HG02588 (cell line): ENCODE data around the gene CD44.

Experiments used
- ATAC-seq: cut with Tn5 transposase; IDR thresholded peaks from one replicate; pipeline ENCODE4 v1.9.1; 2021; ENCODE audit warnings: mild to moderate bottlenecking, moderate library complexity; ENCODE audit not compliant: unreplicated experiment

The CD44 gene

DNA sequence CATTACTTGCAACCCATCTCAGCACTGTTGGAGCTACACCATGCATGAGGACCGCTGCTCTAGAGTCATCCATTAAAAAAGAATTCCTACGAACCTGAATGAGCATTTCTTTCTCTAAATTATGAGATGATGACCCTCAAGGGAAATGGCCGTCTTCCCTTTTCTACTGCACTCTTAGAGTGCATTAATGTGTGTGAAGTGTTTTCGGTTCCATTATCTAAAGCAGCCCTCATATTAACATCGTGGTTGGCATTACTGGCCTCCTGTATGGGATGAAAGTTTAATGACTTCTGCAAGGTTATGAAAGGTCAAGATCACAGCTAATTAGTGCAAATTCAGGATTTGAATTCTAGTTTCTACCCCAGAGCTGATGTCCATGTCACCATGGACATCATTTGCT, 16.7 kb downstream of the CD44 start:
- no peak for ATAC-seq

GRCh38 chr11:35157814-35158700, 19.1 kb downstream of the CD44 start:
- no peak for ATAC-seq

DNA sequence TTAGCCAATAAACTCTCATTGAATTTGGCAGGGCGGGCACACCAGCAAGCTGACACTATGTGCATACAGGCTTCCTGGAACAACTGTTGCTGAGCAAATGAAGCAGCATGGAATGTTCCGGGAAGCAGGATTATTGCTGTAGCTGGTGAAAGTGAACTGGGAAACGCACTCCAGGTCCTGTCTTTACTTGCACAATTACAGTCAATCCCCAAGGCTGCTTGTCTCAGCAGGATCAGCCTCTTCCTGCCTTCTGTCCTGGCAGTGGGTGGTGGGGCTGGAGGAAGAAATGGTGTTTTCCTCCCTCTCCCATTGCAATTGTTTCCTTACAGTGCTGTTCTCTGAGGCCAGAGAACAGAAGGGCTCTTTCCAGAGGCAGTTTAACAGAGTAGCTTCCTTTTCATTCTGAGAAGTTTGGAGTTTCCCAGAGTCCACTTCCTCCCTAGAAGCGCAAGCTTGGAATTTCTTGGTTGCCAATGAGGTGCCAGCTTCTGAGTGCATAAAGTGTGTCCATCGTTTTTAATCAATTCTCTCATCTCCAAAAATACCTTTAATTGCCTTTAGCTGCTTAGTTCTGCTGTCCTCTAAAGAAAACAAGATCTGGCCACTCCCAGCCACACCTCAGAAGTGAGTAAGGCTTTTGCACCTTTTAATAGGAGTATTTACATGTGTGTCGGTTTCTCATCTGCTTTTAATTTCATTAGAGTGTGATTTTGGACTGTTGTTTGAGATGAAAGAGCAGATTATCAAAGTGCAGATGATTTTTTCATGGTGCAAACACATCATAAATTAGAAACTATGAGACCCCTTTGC, 19.9 kb downstream of the CD44 start:
- ATAC-seq, result no peak

GRCh38 chr11:35160246-35160824, 21.4 kb downstream of the CD44 start:
- ATAC-seq, result no peak

GRCh38 chr11:35160902-35161597, 22.1 kb downstream of the CD44 start:
- ATAC-seq, result no peak

- no peak for ATAC-seq
Observed at GRCh38 chr11:35162745-35163144, 23.8 kb downstream of the CD44 start.

DNA sequence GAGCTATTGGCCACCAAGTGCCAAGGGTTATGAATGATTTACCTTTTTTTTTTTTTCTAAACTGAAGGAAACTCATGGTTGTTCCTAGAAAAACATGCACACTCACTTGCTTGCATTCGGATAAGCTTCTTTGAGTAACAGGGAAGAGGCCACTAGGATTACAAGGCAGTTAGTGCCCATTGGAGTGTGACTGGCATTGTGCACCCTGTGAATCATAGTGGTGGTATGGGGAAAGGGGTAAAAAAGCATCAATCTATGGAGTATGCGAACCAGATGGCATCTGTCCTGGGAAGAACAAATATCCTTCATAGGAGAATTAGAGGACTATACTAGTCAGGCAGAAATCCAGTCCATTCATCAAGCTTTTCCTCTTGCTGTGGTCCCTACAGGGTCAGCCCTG, 24.2 kb downstream of the CD44 start:
- ATAC-seq, result no peak

DNA sequence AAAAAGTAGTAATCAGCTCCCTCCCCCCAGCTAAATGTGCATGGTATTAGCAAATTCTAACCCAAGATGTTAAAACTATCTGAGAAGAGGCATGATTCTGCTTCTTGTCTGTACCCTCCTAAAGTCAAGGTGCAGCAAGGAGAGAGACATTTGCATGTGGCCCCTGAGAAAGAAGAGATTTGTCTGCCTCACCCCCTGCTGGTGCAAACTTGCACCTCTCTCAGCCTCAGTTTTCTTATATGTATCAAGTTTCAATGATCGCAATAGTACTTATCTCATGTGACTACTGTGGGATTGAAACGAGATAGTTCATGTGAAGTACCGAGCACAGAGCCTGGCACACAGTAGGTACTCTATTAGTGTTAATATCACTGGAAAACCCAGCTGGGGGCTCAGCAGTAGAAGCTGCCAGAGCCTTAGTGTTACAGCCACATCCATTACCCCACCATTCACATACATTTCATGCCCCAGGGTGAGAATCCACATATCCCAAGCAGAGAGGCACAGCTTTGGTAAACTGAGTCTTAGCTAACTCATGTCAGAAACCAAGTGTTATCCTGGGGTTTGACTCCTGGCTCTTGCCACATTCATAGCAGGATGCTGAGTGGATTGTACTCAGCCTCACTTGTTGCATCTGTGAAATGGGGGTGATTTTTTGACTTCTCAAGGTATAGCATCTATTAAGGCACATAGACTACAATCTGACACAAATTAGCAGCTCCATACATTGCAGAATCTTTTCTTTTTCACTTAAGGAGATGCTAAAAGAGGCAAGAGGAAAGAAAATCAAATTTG, 24.9 kb downstream of the CD44 start:
- peak; percentile 39 for ATAC-seq

GRCh38 chr11:35165030-35165422, 26.1 kb downstream of the CD44 start:
- ATAC-seq, result no peak

GRCh38 chr11:35165423-35166368, 26.7 kb downstream of the CD44 start:
- peak; percentile 81 for ATAC-seq

- ATAC-seq, result no peak
Observed at GRCh38 chr11:35166369-35167360, 27.7 kb downstream of the CD44 start.

DNA sequence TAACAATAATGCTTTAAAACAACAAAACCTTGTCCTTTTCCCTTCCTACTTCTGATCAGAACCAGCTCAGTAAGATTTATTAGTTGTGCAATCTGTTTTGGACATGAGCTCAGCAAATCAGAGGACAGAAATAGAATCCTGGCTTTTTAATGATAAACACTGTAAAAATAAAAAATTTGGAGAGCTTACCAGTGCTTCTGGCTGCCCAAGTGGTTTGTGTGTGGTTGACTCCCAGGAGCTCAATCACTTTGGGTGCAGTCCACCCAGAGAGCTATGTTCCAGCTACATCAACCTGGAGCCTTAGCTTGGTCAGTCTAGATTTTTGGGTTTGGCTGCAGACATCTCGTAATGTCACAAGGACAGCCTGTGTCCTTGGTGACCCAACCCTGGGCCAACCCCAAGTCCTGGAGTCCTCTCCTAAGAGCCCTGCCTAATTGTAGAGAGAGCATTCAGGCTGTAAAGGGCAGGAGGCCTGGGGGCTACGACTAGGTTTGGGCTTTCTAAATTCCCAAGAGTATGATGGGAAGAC, 28.5 kb downstream of the CD44 start:
- ATAC-seq, result no peak

GRCh38 chr11:35168671-35169070, 29.7 kb downstream of the CD44 start:
- ATAC-seq, result no peak

DNA sequence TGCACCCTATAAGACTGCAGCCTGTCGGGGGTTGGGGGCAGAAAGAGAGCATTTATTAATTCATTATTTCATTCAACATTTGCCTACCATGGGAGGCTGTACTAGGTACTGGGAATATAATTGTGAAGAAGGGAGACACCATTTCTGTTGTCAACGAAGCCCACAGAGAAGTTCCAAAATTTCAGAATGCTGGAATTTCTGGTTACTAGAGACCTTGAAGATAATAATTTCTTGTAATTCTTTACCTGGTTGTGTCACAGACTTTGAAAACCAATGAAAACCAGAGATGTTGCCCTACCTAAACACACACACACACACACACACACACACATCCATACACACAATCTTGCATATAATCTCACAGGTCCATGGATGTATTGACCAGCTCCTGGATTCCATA, 30.1 kb downstream of the CD44 start:
- ATAC-seq, result no peak

- no peak for ATAC-seq
Observed at GRCh38 chr11:35169754-35170153, 30.8 kb downstream of the CD44 start.

DNA sequence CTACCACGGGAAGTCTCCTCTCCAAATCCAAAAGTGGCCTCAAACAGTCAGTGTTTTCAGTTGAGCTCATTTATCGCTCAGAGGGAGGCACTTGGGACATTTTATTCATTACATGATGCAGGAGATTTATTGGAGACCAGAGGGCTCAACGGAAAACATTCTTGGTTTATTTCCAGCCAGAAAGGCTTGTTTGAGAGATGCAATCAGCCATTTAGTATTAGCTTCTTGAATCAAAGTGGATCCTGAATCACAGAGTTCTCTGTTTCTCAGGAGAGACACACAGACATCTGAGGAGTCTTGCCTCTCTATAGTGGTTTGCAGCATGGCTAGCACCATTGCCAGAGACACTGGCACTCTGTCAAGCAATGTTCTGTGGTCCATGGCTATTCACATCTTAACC, 31.5 kb downstream of the CD44 start:
- no peak for ATAC-seq

GRCh38 chr11:35171226-35171625, 32.3 kb downstream of the CD44 start:
- no peak for ATAC-seq
